Hematopoietic multipotent progenitor cell treated with erythropoietin and hydrocortisone succinate and interleukin-3 and kit ligand, for 4 days (in vitro differentiated cells): ENCODE data around the gene TSC22D1.

ENCODE experiments used
- DNase-seq: peaks from one replicate; pipeline ENCODE4 v3.0.0-alpha.2; 2015

Gene TSC22D1

GRCh38 chr13:44423824-44424223 lies 152.3 kb downstream of the TSC22D1 start:
- DNase-seq = no peak

GRCh38 chr13:44422755-44423643 lies 153.1 kb downstream of the TSC22D1 start:
- no peak for DNase-seq

DNA sequence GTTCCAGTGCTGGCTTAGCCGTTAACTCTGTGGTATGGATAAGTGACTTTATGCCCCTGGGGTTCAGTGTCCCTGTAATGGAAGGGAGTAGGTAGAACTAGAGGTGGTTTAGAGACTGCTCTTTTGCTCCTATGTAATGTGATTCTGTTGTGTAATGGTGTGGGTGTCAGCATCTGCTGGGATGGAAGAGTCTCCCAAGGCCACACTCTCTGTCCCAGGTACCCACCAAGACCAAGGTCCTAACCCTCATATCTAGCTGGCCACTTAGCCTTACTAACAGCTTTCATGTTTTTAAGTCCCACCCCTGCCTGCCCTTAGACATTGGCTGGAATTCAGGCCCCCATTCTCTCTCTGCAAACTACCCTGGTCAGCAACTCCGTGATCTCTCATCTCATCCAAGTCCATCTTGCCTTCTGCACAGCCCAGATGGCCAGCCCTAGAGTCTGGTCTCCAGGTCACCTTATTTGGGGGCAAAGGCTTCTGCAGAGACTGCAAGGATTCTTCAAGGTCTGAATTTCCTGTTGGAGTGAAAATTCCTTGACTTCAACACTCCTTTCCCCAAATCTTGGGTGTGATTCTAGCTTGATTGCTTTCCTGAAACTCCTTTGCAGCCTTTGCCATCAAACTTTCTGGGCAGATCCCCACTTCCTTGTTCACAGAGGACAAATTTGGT lies 154.1 kb downstream of the TSC22D1 start:
- DNase-seq = no peak

DNA sequence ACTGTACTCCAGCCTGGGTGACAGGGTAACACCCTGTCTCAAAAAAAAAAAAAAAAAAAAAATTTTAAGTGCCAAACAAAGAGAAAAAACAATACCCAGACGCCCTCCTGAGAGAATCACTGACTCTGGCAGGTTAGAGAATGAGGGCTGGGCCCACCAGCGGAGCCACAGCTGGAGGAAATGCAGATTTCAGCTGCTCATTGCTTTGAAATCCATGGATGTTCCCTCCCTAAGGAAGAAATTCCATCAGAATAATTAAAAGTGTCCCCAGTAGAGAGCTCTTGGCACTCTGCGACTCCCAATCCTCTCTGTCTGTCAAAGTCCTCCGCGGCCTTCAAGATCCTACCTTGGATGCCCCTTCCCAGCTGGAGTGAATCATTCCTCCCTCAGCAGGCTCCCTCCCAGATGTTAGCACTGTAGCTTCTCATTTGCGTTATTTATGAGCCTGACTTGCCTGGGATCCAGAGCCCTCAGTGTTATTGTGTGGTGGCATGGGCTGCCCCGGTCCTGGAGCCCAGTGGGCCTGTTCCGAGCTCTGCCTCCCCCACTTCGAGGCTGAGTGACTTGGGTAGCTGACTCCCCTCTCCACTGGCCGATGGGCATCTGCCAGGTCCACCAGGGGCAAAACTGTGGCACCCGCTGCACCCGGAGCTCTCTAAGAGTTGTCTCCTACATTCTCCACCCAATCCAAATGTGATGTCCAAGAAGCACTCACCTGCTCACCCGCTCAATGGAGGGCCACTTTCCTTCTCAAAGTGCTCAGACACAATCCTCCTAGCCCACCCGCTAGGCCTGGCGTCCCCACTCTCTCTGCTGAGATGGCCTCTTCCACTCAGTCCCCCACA lies 155.5 kb downstream of the TSC22D1 start:
- no peak for DNase-seq

DNA sequence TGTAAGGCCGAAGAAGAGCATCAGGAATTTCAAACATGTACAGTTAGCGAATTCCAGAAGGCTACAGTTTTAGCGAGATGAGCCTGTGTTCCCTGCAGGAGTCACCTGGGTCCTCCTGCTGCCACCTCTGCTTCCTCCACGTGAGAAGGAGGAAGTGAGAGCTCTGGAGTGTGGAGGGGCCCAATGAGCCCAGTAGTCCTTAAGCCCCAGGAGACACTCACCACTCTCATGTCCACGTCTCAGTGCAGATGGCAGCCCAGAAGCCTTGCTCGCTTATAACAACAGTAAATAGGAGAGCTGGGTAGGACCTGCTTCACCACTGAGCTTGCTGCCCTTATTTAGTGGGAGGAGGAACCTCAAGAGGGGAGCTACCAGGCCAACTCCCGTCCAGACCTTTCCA lies 158.3 kb downstream of the TSC22D1 start:
- no peak for DNase-seq

DNA sequence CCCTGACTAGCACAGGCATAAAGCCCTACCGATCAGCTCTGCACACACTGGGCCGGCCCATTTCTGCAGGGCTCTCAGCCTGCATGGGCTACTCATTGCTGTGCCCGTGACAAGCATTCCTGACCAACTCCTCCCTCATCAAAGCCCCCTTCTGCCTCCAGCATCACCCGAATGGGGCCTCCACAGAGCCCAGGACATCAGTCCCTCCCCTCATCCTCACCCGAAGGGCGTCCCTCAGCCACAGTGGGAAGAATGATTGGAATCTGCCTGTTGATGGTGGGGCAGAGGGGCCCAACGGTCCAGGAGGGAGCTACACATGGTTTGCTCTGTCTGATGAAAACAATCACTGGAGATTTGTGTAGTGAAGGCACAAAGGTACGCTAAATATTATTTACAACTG lies 158.7 kb downstream of the TSC22D1 start:
- no peak for DNase-seq

GRCh38 chr13:44416744-44417143 lies 159.4 kb downstream of the TSC22D1 start:
- DNase-seq = no peak

GRCh38 chr13:44416301-44416700 lies 159.8 kb downstream of the TSC22D1 start:
- DNase-seq = peak; percentile 85

- DNase-seq = no peak
Observed at GRCh38 chr13:44415815-44416214, 160.3 kb downstream of the TSC22D1 start.

DNA sequence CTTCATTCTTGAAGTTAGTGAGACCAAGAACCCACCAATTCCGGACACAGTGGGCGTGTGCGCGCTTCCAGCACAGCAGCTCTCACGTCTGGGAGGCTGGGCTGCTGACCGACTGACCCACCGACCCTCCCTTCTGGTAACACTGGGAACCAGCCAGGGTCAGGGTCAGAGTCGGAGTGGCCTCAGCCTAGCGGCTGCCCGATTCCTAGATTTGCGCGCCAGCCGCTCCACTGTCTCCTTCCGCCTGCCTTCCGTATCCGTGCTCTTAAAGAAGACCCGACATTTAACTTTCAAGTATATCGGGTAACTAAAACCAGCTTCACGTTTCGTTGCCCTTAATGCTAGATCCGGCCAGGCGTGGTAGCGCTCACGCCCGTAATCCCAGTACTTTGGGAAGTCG lies 161.4 kb downstream of the TSC22D1 start:
- DNase-seq = no peak

GRCh38 chr13:44413095-44413494 lies 163.0 kb downstream of the TSC22D1 start:
- peak; percentile 54 for DNase-seq

DNA sequence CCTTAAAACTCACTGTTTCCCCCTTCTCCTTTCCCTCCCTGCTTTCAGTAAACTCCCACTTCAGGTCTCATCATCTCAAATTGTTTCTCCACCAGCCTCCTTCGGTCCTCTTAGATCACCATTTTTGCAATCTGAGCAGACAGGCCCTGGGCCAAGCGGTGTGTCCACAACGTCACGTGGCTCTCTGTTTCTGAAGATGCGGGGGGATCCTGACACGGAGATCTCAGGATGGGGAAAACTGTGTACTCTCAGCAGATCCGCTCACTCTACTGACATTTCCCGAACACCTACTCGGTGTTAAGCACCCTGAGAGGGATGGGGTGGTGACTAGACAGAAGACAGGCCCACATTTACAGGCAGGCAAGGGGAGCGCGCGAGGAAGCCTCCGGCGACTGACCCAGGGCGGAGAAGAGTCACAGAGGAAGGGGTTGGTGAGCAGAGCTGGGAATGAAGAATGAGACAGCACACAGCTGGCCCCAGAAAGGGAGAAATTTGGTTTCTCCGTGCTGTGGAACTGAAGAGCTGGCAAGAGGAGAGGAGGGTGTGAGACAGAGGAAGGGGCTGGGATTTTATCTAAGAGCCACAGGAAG lies 163.7 kb downstream of the TSC22D1 start:
- peak; percentile 48 for DNase-seq

GRCh38 chr13:44411841-44412240 lies 164.3 kb downstream of the TSC22D1 start:
- DNase-seq = no peak

DNA sequence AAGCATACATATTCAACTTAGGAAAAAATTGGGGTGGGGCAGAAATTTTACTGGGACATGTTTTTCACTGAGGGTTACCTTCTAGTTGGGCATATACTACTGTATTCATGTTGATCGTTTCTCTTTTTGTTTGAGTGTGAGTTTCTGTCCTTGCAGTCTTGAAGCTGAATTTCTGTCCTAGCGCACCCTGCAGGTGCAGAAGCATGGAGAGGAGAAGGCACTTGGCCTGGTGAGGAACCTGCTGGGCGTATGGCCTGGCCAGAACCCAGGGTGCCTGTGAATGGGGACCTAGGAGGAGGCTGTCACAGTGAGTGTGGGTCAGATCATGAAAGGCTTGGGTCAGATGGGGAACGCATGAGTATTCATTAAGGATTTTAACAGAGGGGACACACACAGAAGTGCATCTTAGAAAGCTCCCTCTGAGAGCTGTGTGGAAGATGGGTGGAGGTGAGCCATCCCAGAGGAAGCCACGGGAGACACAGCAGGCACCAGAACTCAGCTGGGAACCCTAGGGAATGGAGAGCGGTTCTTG lies 165.7 kb downstream of the TSC22D1 start:
- DNase-seq = no peak

DNA sequence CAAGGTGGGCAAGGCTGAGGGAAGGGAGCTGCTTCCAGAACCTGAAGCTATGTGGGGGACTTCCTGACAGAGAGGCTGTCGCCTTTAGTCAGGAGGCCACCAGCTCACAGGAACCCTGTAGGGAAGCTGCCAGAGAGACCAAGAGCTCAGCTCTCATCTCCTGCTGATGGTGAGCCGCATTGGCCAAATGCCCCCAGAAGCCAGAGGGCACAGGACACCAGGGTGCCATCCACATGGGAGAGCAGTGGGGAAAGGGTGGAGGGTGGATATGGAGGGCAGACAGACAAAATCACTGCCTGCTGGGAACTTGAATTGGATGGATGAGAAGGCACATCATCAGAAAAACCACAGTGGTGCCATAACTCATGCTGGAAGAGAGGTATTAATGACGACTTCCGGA lies 166.5 kb downstream of the TSC22D1 start:
- no peak for DNase-seq

- no peak for DNase-seq
Observed at GRCh38 chr13:44407891-44408290, 168.2 kb downstream of the TSC22D1 start.

- no peak for DNase-seq
Observed at GRCh38 chr13:44407379-44407778, 168.8 kb downstream of the TSC22D1 start.

- DNase-seq = peak; percentile 56
Observed at GRCh38 chr13:44406617-44407016, 169.5 kb downstream of the TSC22D1 start.

DNA sequence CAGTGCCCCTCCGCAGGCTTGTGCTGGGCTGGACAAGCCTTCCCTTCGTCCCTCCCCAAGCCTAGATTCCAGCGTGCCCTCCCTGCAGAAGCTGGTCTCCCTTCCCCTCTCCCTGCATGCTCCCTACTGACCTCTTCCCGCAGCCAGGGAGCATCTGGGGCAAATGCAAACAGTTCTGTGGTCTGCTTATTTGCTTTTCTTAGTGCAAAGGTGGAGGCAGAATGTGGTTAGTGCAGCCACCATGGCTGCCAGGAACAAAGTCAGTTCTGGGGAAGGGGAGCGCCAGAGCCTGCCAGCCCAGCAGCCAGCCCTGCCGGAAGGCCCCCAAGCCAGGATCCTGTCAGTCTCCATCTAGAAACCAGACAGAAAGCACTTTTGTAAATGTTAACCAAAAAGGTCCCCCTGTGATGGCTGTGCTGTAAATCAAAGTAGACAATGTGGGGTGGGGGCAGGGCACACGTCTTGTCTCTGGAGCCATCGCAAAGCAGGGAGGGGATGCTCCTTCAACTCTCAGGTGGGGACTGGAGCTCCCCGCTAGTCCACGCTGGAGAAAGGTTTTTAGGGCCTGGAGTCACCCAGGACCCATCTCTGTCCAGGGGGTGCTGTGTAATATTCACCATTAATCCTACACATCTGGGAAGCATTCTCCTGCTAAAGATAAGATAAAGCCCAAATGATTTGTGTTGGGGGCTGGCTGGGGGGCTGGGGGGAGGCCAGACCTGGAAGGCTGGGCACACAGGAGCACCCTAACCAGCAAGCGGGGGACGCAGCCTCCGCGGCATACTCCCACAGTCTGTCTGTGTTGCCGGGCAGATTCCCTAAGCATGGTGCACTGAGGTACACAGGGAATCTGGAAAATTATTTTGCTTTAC lies 171.6 kb downstream of the TSC22D1 start:
- no peak for DNase-seq

DNA sequence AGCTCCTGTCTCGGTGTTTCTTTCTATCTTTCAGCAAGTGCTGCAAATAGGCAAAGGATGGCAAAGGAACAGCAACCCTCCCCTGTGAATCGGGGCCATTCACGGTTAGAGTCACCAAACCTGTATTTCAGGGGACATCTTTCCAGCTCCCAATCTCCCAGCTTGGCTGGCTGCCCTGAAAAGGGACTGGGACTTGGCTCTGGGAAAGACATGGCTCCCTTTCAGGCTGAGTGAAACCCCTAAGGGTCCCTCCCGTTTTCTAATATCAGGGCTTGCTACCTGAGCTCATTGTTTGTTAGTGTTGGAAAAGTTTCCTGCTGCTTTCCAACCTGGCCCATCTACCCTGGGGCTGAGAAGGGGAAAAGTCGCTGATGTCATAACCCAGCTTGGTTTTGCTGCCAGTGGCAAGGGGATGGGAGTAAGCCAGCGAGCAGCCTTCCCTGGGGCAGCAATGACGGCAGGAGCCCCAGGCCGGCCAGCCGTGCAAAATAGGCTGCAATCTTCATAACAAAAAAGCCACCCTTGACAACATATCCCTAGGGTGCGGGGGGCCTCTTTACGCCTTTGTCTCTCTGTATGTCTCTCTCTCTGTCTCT lies 172.6 kb downstream of the TSC22D1 start:
- DNase-seq = no peak

DNA sequence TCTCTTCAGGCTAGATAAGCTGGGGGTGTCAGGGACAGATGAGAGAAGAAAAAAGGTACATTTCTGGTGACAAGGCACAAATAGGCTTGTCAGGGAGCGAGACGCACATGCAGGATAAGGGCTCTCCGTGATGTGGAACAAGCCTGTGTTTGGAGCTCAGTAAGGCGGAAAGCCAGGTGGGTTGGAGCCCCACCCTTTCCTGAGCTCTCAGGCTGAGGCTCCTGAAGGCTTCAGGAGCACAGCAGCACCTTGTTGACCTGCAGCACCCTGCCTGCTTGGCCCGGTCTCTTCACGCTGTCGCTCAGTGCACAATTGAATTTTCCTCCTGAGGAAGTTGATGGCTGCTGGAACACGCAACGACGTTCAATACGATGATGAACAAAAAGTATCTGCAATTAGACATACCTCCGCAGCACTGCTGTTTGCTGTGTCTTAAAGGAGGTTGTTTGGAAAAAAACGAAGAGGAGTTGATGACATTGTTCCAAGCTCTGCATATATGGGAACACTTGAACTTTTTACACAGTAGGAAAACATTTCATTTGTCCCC lies 173.2 kb downstream of the TSC22D1 start:
- no peak for DNase-seq
